Esophagus muscularis mucosa (tissue), 4 donors: ENCODE results near the gene TP53BP1. TPM values are rescaled to one million over a fixed set of nuclear protein-coding genes. Genes with fewer than 3 reads are reported as not detected.

ENCODE experiments used
- DNase-seq: peaks from one replicate; pipeline ENCODE4 v3.0.0-alpha.2; 2017; ENCODE audit errors: extremely low spot score
- H3K27ac ChIP-seq, 4 donors: fragments of 200-600 bp; sonication (generic); replicated peaks in 1 of 4; 1 replicate in 3 of 4; 2 replicates in 1 of 4; pipeline ENCODE4 v1.5.1; 2016 to 2019; ENCODE audit warnings: mild to moderate bottlenecking in 1 of 4
- H3K27me3 ChIP-seq, 4 donors: fragments of 200-600 bp; sonication (generic); one replicate each; pipeline versions ENCODE4 v1.5.1 to v1.6.0; 2016 to 2019
- H3K36me3 ChIP-seq, 4 donors: fragments of 200-600 bp; sonication (generic); one replicate each; pipeline ENCODE4 v1.5.1; 2016 to 2019
- H3K4me1 ChIP-seq, 4 donors: fragments of 200-600 bp; sonication (generic); one replicate each; pipeline ENCODE4 v1.5.1; 2016 to 2019
- H3K4me3 ChIP-seq, 4 donors: fragments of 200-600 bp; sonication (generic); 1 replicate in 2 of 4; 2 replicates in 2 of 4; pipeline ENCODE4 v1.5.1; 2016 to 2019; ENCODE audit warnings: mild to moderate bottlenecking in 4 of 4, moderate library complexity in 1 of 4
- H3K9me3 ChIP-seq, 4 donors: fragments of 200-600 bp; sonication (generic); 1 replicate in 3 of 4; 2 replicates in 1 of 4; pipeline ENCODE4 v1.5.1; 2016 to 2019
- CTCF ChIP-seq, 3 experiments: fragments of 200-600 bp in 2 of 3; fragments of 450-650 bp in 1 of 3; sonication (generic) in 2 of 3; IDR thresholded peaks; one replicate each; pipeline ENCODE4 v1.5.1; 2017 to 2019; ENCODE audit warnings: antibody characterized with exemption in 3 of 3, mild to moderate bottlenecking in 2 of 3, moderate library complexity in 1 of 3
- EP300 ChIP-seq: sonication (generic); formaldehyde crosslinking; IDR thresholded peaks from one replicate; pipeline ENCODE4 v1.6.1; 2017; ENCODE audit warnings: antibody characterized with exemption
- POLR2A ChIP-seq: fragments of 450-650 bp; IDR thresholded peaks from one replicate; pipeline ENCODE4 v1.6.1; 2017; ENCODE audit warnings: antibody characterized with exemption, moderate library complexity, mild to moderate bottlenecking, low read depth
- POLR2AphosphoS5 ChIP-seq, 2 donors: sonication (generic); formaldehyde crosslinking; IDR thresholded peaks; one replicate each; pipeline ENCODE4 v1.6.1; 2017; ENCODE audit warnings: antibody characterized with exemption in 2 of 2
- WGBS: methylation state at CpG from one replicate; pipeline ENCODE4 v1.1.5; 2018; 5-methylcytosine and 5-hydroxymethylcytosine counted together
- intact Hi-C: fragments of 100-400 bp; cut with DNase I; formaldehyde crosslinking; loops from one replicate; pipeline ENCODE4 v1.15.1; 2023
- total RNA-seq, 4 donors: library from RNA; depleted of rRNA; stranded (reverse); fragments of >200 nt; gene quantifications; one replicate each; pipeline versions ENCODE4 v1.1.0 to v1.2.1, GENCODE V29; 2016

TP53BP1 gene
- total RNA-seq, 4 donors from 2014 or later: 24.7 to 29.9 (median 27.0) TPM

DNA sequence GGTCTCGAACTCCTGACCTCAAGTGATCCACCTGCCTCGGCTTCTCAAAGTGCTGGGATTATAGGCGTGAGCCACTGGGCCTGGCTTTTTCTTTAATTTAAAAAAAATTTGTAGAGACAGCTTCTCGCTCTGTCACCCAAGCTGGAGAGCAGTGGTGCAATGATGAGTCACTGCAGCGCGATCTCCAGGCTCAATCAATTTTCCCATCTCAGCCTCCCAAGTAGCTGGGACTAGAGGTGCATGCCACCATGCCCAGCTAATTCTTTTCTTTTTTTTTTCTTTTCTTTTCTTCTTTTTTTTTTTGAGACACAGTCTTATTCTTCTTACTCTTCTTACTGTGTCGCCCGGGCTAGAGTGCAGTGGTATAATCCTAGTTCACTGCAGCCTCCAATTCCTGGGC lies 102.2 kb downstream of the TP53BP1 start:
- TF ChIP-seq EP300 (no peak), CTCF (IDR thresholded peaks at IDR 0.05) (no peak), POLR2AphosphoS5 (IDR thresholded peaks at IDR 0.05) (no peak), POLR2A (no peak)
- H3K27me3 ChIP-seq: no peaks in the 10 kb centered on the region
- no peak for DNase-seq
- H3K27ac ChIP-seq: no peak overlapping the region
- peaks cover 15 to 87% (median 56%) of the 10 kb centered on the region in 4 donors for H3K36me3 ChIP-seq
- intact Hi-C loops: no loop called here
- WGBS: 96% methylated on average over 8 of the region's 8 CpGs
- no peaks in the 10 kb centered on the region for H3K9me3 ChIP-seq
- H3K4me1 ChIP-seq: no peaks in the 10 kb centered on the region
- no peak overlapping the region for H3K4me3 ChIP-seq

DNA sequence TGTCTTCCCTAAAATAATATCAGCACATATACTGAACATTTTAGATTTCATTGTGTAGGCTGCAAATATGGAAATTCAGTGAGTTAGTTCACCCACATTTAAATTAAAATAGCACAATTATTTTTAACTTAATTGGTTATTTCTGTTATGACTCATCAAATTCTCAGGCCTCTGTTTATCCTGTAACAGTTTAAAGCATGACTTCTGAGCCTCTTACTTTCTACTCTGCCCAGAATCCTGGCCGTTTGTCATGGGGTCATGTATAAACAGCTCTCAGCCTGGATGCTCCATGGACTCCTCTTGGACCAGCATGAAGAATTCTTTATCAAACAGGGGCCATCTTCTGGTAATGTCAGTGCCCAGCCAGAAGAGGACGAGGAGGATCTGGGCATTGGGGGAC lies 109.9 kb downstream of the TP53BP1 start:
- Histone ChIP-seq H3K9me3 (no peaks in the 10 kb centered on the region), H3K4me1 (peaks cover 0 to 9% (median 2%) of the 10 kb centered on the region in 4 donors), H3K36me3 (peaks cover 17 to 97% (median 66%) of the 10 kb centered on the region in 4 donors), H3K27ac (no peak overlapping the region), H3K4me3 (no peak overlapping the region), H3K27me3 (no peaks in the 10 kb centered on the region)
- TF ChIP-seq EP300: no peak
- TF ChIP-seq POLR2A: no peak
- TF ChIP-seq CTCF (IDR thresholded peaks at IDR 0.05): no peak
- TF ChIP-seq POLR2AphosphoS5 (IDR thresholded peaks at IDR 0.05): no peak
- WGBS: 41% methylated on average over 2 of the region's 2 CpGs
- intact Hi-C loops: no loop called here
- DNase-seq: no peak

GRCh38 chr15:43382310-43382709 lies 110.6 kb downstream of the TP53BP1 start:
- no peaks in the 10 kb centered on the region for H3K27me3 ChIP-seq
- no peak for TF ChIP-seq EP300
- no peak for TF ChIP-seq CTCF (IDR thresholded peaks at IDR 0.05)
- no peak for TF ChIP-seq POLR2A
- TF ChIP-seq POLR2AphosphoS5 (IDR thresholded peaks at IDR 0.05): no peak
- H3K27ac ChIP-seq: no peak overlapping the region
- no peak for DNase-seq
- no peaks in the 10 kb centered on the region for H3K9me3 ChIP-seq
- peaks cover 0 to 9% (median 2%) of the 10 kb centered on the region in 4 donors for H3K4me1 ChIP-seq
- peaks cover 10 to 95% (median 65%) of the 10 kb centered on the region in 4 donors for H3K36me3 ChIP-seq
- 87% methylated on average over 4 of the region's 4 CpGs for WGBS
- intact Hi-C loops: no loop called here
- H3K4me3 ChIP-seq: no peak overlapping the region

DNA sequence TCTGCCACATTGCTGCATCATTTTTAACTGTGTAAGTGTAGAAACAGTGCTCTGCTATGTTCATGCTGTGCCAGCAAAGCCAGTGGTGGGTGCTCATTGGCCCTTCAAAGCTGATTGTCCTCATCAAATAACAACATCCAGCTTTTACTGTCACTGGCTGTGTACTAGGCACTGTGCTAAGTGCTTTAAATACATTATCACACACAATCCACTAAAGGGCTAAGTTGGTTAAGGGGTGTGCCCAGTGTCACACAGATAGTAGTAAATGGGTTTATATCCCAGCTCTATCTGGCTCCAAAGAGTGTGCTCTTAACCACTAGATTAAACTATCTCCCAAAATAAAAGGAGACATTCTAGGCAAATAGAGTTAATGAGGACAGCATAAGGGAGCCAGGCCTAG lies 114.4 kb downstream of the TP53BP1 start:
- Histone ChIP-seq H3K36me3 (peaks cover 4 to 70% (median 36%) of the 10 kb centered on the region in 4 donors), H3K4me3 (no peak overlapping the region), H3K27me3 (no peaks in the 10 kb centered on the region), H3K4me1 (peaks cover 0 to 8% (median 2%) of the 10 kb centered on the region in 4 donors), H3K9me3 (no peaks in the 10 kb centered on the region), H3K27ac (no peak overlapping the region)
- intact Hi-C loops: no loop called here
- TF ChIP-seq POLR2A (no peak), CTCF (IDR thresholded peaks at IDR 0.05) (no peak), POLR2AphosphoS5 (IDR thresholded peaks at IDR 0.05) (no peak), EP300 (no peak)
- DNase-seq: no peak

GRCh38 chr15:43376017-43376705 lies 116.8 kb downstream of the TP53BP1 start:
- peaks cover 11 to 15% (median 14%) of the 10 kb centered on the region in 4 donors for H3K4me1 ChIP-seq
- DNase-seq: no peak
- no peak overlapping the region for H3K4me3 ChIP-seq
- H3K27ac ChIP-seq: no peak overlapping the region
- H3K9me3 ChIP-seq: no peaks in the 10 kb centered on the region
- TF ChIP-seq EP300 (no peak), CTCF (IDR thresholded peaks at IDR 0.05) (peak; percentile 38 to 66 (median 48)), POLR2AphosphoS5 (IDR thresholded peaks at IDR 0.05) (no peak), POLR2A (no peak)
- H3K36me3 ChIP-seq: peaks cover 4 to 48% (median 22%) of the 10 kb centered on the region in 4 donors
- H3K27me3 ChIP-seq: no peaks in the 10 kb centered on the region
- intact Hi-C loops: no loop called here
- WGBS: 88% methylated on average over 13 of the region's 13 CpGs
